Heart left ventricle (tissue), 16 donors: ENCODE measurements around the gene PSMB10. TPM values are rescaled to one million over a fixed set of nuclear protein-coding genes. Genes with fewer than 3 reads are reported as not detected.

ENCODE experiments used
- ATAC-seq, 4 donors: fragments of 200-7000 bp; cut with Tn5 transposase; one replicate each; pipeline ENCODE4 v1.9.1; 2020 to 2022; ENCODE audit warnings: moderate library complexity in 4 of 4, mild to moderate bottlenecking in 3 of 4, moderate number of reproducible peaks in 1 of 4
- DNase-seq, 5 donors: peaks; one replicate each; pipeline ENCODE4 v3.0.0-alpha.2; 2020
- H3K27ac ChIP-seq, 12 donors: fragments of 200-600 bp; sonication (generic) in 4 of 12; one replicate each; pipeline versions ENCODE4 v1.5.0 to v1.8.0; 2016 to 2022; ENCODE audit warnings: mild to moderate bottlenecking in 2 of 12
- H3K27me3 ChIP-seq, 9 donors: fragments of 200-600 bp; sonication (generic) in 2 of 9; one replicate each; pipeline versions ENCODE4 v1.5.1 to v1.8.0; 2016 to 2022; ENCODE audit warnings: mild to moderate bottlenecking in 3 of 9
- H3K36me3 ChIP-seq, 9 donors: fragments of 200-600 bp; sonication (generic) in 2 of 9; one replicate each; pipeline versions ENCODE4 v1.5.0 to v1.8.0; 2018 to 2022; ENCODE audit warnings: mild to moderate bottlenecking in 2 of 9
- H3K4me1 ChIP-seq, 12 donors: fragments of 200-600 bp; sonication (generic) in 4 of 12; one replicate each; pipeline versions ENCODE4 v1.5.0 to v1.8.0; 2016 to 2022; ENCODE audit warnings: mild to moderate bottlenecking in 3 of 12
- H3K4me3 ChIP-seq, 12 donors: fragments of 200-600 bp; sonication (generic) in 4 of 12; one replicate each; pipeline versions ENCODE4 v1.5.0 to v1.8.0; 2017 to 2022; ENCODE audit warnings: mild to moderate bottlenecking in 9 of 12, moderate library complexity in 4 of 12
- H3K9me3 ChIP-seq, 12 donors: fragments of 200-600 bp; sonication (generic) in 4 of 12; one replicate each; pipeline versions ENCODE4 v1.5.0 to v1.8.0; 2016 to 2022; ENCODE audit warnings: mild to moderate bottlenecking in 1 of 12
- CTCF ChIP-seq, 12 donors: fragments of 200-600 bp; sonication (generic) in 4 of 12; IDR thresholded peaks; one replicate each; pipeline versions ENCODE4 v1.5.0 to v1.8.0; 2018 to 2022; ENCODE audit warnings: antibody characterized with exemption in 12 of 12, mild to moderate bottlenecking in 5 of 12
- POLR2A ChIP-seq, 2 donors: fragments of 450-650 bp; IDR thresholded peaks; one replicate each; pipeline ENCODE4 v1.6.1; 2017; ENCODE audit warnings: antibody characterized with exemption in 2 of 2, mild to moderate bottlenecking in 2 of 2, moderate library complexity in 2 of 2
- WGBS, 4 donors: extraction: QIAGEN DNeasy Blood & Tissue Kit in 2 of 4; methylation state at CpG; one replicate each; pipeline versions ENCODE4 v1.1.5 to v1.1.7; 2013 to 2018; 5-methylcytosine and 5-hydroxymethylcytosine counted together
- intact Hi-C, 10 donors: fragments of 100-400 bp; cut with DNase I; formaldehyde crosslinking; loops; one replicate each; pipeline versions ENCODE4 v1.11.1 to v1.14.2; 2022
- polyA plus RNA-seq, 2 donors: library from polyadenylated mRNA; stranded (reverse); fragments of 200-250 nt; gene quantifications; one replicate each; pipeline ENCODE4 v1.2.3, GENCODE V29; 2013
- total RNA-seq, 9 donors: library from RNA; depleted of rRNA in 2 of 9; stranded (reverse); fragments of >200 nt in 2 of 9; fragmentation: NEBNext Ultra II Directional in 3 of 9; extraction: Animal tissue kit (Norgen Biotek cat#: 25700) in 3 of 9; gene quantifications; one replicate each; pipeline versions ENCODE4 v1.1.0 to v1.2.4, GENCODE V29; 2016 to 2023
- donor health status: ischemic (EF 13 %, LVEDD 7.1; RV severe dilation, severe dysfunction).
- donor health status: healthy with polysubstance abuse.
- donor health status: DM: no; HTN: yes; CAD: no.
- donor health status: DM: no; HTN: no; CAD: no.
- donor health status: ischemic (EF 25% LVEDD 6.9; RV normal size, moderate dysfunction).
- donor health status: ischemic (EF 25% LVEDD 5.7; RV mildly dilated, moderate dysfunction).
- donor health status: healthy.
- donor health status: DM: yes; HTN: yes; CAD: no.
- donor health status: ischemic (EF 35%, LVEDD 5.7; RV mildly dilated, moderate dysfunction).
- donor health status: nonischemic (EF 11% LVEDD 7.7; RV severe dilation, severe dysfunction).
- donor health status: DM: yes; HTN: yes; CAD: no.
- donor health status: PGD.
- donor health status: ischemic (EF 29% LVEDD 5.4; RV normal size, mild dysfunction).
- donor health status: nonischemic (EF 23%, LVEDD 6.1; RV moderate dilation, normal function).

PSMB10 gene
- total and polyA plus RNA-seq, 11 donors = 39.4 to 182 (median 60.5) TPM

- Histone ChIP-seq H3K27me3 (no peaks in the 10 kb centered on the region), H3K4me3 (no peak overlapping the region), H3K27ac (no peak overlapping the region), H3K9me3 (no peaks in the 10 kb centered on the region), H3K36me3 (peaks cover 0 to 4% (median 0%) of the 10 kb centered on the region in 9 donors), H3K4me1 (peaks cover 7 to 24% (median 17%) of the 10 kb centered on the region in 12 donors)
- DNase-seq (no peak), ATAC-seq (no peak)
- 91 to 95% (median 94%) methylated on average over 9 of the region's 9 CpGs for WGBS, 4 donors
- intact Hi-C loops = no loop called here
- TF ChIP-seq POLR2A (IDR thresholded peaks at IDR 0.05) (no peak), CTCF (IDR thresholded peaks at IDR 0.05) (no peak)
These were observed 34.5 kb upstream of the PSMB10 start for GRCh38 chr16:67971111-67971510.

GRCh38 chr16:67969254-67970039 is 32.8 kb upstream of the PSMB10 start:
- DNase-seq (no peak), ATAC-seq (no peak)
- no peak for TF ChIP-seq POLR2A (IDR thresholded peaks at IDR 0.05)
- no peak for TF ChIP-seq CTCF (IDR thresholded peaks at IDR 0.05)
- H3K4me1 ChIP-seq = peaks cover 13 to 41% (median 33%) of the 10 kb centered on the region in 12 donors
- H3K27ac ChIP-seq = peak overlapping the region; percentile 95 to 100 (median 99)
- H3K36me3 ChIP-seq = peaks cover 0 to 15% (median 0%) of the 10 kb centered on the region in 9 donors
- no peaks in the 10 kb centered on the region for H3K9me3 ChIP-seq
- H3K4me3 ChIP-seq = peak overlapping the region; percentile 67 to 100 (median 91)
- intact Hi-C loops = loop anchor here in 1 of 10 donors (10.0 kb wide), 1 partner anchor 265 kb away; the partner anchor contains the start of gene ESRP2
- no peaks in the 10 kb centered on the region for H3K27me3 ChIP-seq
- WGBS, 4 donors = 52 to 63% (median 55%) methylated on average over 40 of the region's 40 CpGs

- H3K9me3 ChIP-seq = no peaks in the 10 kb centered on the region
- peaks cover 21 to 49% (median 41%) of the 10 kb centered on the region in 12 donors for H3K4me1 ChIP-seq
- peak within 1 kb of the TSS; percentile 95 to 100 (median 99) for H3K27ac ChIP-seq
- DNase-seq = peak; percentile 93 to 95 (median 94)
- H3K36me3 ChIP-seq = peaks cover 0 to 15% (median under 1%) of the 10 kb centered on the region in 9 donors
- WGBS, 4 donors = 0 to 1% (median 1%) methylated on average over 21 to 78 of the region's 78 CpGs
- peak within 1 kb of the TSS; percentile 67 to 100 (median 91) for H3K4me3 ChIP-seq
- intact Hi-C loops = loop anchor here in 2 of 10 donors (1.0 to 10.0 kb wide), 2 partner anchors 33 to 266 kb away; partner anchors contain the start of gene ESRP2 (in 1 of the 2)
- peak; percentile 84 to 91 (median 90) for ATAC-seq
- H3K27me3 ChIP-seq = no peaks in the 10 kb centered on the region
- TF ChIP-seq POLR2A (IDR thresholded peaks at IDR 0.05) (peak; percentile 94 to 98), CTCF (IDR thresholded peaks at IDR 0.05) (peak in 4 of 12 donors; percentile 14 to 28 (median 23))
These were observed 32.0 kb upstream of the PSMB10 start, which contains the start of gene SLC12A4 for GRCh38 chr16:67968400-67969253. TSS of gene SLC12A4 (minus strand) at chr16:67968637. CDS start at chr16:67968553, 84 bp downstream.
